GM21447 (cell line): Measurements from ENCODE around the gene SMIM20.

Experiments used
- ATAC-seq: cut with Tn5 transposase; IDR thresholded peaks from one replicate; pipeline ENCODE4 v1.9.1; 2021; ENCODE audit not compliant: unreplicated experiment

Gene SMIM20

DNA sequence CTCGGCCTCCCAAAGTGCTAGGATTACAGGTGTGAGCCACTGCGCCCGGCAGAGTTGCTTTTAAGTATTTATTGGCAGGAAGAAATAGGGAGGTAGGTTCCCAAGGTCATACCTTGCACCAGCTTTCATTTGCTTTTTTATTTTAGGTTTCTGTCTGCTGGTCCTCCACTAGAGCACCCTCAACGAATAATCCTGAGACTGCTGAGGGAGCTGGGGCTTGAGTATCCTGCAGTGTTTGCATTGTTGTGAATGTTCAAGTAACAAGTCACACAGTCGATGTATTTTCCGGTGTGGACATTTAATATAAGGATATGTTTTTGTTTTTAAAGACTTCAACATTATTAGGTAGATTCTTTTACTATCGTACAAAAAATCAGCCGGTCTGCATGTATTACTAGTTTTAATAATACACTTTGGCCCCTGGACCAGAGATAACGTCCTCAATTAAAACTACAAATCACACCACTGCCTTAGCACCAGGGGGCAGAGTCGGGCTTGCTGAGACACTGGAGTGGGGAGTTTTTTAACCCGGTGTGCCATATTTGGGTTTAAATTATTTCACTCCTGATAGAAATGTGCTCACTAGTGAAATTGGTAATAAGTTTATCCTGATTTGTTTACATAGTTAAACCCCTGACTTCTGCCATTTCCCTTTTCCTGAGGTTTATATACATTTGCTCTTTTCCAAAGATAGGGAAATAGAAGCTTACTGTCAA lies 11.6 kb downstream of the SMIM20 start:
- peak; percentile 80 for ATAC-seq

DNA sequence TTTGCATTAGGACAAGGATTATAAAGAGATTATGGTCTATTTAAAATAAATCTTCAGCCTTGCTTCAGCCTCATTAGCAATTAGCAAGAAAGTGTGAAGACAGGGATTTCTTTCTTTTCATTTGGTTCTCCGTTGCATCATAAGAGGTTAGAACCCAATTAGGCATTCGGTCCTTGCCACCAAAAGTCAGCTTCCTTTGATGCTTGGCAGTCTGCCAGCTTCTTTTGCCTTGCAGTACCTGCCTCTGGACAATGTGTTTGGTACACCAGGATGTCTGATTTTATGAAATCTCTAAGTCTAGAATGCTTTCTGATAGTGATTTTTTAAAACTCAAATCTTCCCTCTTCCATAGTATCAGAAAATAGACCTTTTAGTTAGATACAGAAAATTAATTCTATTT lies 12.4 kb downstream of the SMIM20 start:
- ATAC-seq = no peak

DNA sequence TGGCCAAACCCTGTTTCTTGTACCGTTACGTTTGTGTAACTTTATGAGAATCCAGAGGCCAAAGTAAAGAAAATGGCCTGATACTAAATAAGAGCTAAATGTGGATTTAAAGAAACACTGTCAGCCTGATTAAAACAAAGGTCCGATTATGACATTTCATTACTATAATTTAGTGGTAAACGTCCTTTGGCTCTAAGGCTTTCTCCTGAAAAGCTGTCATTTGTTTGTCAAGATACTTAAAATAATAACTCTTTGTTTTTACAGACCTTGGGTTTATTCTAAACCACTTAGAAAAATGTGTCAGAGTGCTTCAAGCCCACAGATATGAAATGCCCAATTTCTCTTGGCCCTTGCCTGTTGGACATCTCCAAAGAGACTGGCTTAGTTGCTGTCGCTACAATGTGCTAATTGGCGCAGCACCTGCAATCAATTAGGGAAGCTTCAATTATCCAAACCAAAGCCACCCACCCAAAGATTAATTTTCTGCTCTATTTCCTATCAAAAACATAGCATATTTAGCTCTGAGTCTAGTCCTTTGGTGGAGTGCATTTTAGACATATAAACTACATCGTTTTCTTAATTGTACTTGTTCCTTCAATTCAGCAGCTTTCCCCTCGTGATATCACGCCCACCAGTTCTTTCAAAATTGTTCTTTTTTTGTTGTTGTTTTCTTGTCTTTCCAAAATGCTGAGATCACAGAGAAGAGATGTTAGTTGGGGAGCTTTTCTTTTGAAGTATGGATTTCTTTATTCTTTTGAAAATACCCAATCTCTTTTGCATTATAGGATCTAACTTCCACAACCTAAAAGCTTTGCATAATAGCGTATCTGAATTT lies 13.6 kb downstream of the SMIM20 start:
- no peak for ATAC-seq

DNA sequence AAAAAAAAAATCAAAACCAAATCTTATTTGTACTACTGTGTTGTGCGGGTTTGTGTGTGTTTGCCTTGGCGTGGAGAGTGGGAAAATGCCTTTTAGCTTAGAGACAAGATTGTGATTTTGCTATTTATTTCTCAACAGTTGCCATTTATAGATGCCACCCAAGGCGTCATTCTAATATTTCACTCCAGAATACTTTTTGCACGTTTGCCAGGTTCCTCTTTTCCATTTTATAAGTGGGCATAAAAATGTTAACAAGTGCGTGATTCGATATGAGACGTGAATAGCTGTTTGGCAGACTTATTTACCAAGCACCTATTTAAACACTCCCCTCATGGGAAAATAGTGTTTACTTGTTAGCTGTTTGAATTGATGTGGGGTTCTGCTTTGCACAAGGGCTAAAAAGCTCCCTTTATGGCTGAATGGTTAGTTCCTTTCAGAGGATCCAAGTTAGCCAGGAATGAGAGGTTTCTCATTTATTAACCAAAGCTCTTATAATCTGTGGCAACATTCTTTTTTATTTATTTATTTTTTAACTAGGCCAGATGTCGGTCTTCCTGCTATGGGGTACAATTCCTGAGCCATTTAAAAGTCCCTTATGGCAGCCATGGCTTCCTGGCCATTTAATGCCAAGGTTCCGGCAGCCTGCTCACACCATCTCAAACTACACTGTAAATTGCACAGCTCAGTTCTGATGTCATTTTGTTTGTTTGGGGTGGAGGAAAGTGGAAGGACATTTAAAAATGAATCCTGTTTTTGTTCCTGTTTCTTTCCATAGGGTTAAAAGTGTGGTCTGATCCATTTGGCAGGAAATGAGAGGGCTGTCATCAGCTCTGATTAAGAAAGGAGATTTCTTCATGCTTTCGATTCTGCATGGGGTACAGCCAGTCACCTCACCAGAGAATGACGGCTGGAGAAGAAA lies 14.6 kb downstream of the SMIM20 start:
- no peak for ATAC-seq

DNA sequence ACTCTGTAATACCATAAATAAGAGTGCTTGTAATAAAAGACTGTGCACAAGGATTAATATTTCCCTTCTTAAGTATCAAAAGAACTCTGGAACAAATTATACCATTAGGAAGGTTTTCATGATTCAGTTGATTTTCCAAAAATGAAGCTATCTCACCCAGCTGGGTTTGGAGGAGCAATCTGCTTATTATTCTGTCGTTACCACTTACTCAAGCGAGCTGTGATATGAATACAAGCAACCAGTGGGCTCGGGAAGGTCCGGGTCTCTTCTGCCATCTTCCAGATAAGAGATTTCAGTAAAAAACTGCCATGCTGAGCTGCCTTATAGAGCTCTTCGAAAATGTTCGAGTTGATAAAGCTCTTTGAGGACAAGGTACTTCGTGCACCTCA lies 15.3 kb downstream of the SMIM20 start:
- ATAC-seq = no peak

DNA sequence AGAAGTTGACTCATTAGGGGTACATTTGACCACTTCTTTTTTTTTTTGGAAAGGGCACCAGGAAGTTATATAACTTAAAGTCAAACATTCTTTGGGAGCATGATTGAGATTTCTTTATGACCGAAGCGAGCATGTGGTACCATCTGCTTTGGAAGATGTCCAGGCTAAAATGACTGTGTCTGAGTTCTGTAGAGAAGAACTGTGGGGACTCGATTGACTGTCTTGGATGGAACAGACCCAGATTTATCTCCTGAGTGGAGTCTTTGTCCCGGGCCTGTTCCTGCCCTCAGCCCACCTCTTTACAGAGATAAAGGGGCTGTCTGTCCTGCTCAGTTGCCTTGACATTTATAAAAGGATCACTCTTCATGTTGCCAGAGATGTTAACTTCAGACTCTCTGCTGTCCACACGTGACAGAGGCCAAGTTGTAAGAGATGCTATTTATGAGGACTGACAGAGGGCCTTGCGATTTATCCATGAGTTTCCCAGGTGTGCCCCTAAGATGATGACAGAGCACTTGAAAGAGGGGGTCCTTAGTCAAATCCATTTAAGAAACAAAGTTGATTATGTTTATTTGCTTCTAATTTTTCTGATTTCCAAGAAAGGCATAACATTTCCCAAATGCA lies 16.8 kb downstream of the SMIM20 start:
- ATAC-seq = no peak

DNA sequence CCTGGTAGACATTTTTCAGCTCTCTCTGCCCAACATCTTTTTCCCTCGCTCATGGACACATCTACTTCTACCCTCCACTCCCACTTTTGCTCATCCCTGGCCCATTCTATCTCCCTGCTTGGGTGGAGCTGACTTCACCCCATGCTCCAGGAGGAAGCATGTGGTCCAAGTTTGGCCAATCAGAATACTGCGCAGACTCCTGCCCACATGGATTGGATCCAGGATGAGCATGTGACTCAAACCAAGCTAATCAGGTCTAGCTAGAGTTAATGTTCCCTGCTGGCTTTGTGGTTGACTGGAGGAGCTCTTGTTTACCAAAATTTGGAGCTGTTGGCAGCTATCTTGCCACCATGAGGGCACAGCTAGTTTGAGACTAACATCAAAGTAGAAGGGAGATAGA lies 22.7 kb downstream of the SMIM20 start:
- no peak for ATAC-seq

DNA sequence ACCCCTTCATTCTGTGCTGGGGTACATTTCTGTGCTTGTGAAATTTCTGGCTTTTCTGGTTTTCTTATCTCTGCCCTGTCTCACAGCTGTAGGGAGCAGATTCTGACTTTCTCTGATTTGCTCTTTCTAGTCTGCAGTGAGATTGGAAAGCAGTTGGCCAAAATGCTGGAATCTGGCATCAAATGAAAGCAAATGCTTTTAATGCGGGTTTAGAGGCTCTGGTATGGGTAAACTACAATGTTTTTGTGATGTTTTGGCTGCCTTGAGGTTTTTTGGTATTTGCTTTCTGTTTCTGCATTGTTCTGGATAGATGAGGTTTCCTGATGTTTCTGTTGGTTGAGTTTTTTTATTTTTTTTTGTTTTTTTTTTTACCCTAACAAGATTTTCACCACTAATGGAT lies 23.8 kb downstream of the SMIM20 start:
- no peak for ATAC-seq

DNA sequence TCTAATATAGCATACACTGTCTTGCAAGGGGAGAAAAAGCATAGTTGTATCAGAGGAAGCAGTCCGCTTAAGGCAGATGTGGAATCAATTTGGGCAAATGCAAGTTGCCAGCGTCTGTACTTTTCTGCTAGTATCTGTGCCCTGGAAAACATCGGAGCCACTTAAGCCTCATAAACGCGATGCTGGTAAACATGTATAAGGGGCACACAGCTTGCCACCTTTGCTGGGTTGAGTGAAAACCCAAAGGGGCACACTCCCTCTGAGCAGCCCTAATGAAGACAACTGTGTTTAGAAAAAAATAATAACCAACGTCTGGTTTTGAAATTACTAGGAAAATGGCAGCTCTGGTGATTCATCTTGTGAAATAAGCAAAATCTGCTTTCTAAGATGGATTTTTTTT lies 24.3 kb downstream of the SMIM20 start:
- peak; percentile 28 for ATAC-seq

DNA sequence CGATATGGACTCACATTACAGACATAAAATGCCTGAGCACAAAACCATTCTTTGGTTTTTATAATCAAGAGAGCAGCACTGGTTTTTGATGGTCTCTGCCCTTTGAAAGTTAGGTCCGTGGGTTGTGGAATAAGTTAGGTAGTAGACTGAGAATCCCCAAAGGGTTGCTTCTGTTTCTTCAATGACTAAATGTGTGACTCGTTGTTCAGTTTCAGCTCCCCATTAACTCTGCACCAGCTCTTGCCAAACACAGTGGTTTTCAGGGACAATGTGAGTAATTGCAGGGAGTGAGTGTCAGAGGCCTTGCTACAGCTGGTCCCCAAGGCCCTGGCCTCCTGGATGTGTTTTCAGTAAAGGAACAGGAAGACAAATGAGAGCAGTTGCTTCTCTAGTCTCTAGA lies 24.8 kb downstream of the SMIM20 start:
- peak; percentile 88 for ATAC-seq

DNA sequence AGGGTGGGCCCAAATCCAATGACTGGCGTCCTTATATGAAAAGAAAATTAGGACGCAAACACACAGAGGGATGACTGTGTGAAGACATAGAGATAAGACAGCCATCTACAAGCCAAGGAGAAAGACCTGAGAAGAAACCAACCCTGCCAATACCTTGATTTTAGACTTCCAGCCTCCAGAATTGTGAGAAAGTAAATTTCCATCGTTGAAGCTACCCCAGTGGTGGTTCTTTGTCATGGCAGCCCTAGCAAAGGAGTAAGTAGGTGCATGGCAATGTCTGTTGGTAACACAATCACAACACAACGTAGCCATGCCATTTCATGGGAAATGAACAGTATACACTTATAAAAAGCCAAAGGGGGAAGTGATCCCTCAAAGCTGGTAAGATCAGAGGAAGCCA lies 25.3 kb downstream of the SMIM20 start:
- ATAC-seq = no peak

DNA sequence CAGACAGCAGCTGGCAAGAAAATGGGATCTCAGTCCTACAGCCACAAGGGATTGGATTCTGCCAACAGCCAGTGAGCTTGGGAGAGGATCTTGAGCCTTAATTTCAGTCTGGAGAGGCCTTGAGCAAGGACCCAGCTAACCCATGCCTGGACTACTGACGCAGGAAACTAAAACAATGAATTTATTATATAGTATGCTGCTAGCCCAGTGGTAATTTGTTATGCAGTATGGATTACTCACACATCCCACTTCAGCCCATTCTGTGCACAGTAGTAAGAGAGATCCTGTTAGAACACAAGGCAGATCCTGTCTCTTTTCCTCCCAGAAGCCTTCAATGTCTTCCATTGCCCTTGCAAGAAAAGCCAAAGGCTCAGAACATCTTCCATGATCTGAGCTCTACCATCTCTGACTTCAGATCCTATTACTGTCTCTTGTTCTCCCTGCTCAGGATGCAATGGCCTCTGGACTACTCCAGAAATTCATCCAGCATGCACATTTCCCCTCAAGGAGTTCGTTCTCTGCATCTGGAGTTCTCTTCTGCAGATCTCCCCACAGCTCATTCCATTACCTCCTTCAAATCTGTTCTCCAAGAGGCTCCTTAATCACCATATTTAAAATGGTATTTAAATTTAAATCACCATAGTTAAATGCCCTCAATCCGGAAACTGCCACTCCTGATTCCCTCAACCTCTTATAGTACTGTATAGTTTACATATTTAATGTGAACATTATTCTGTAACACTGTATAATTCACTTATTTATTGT lies 27.6 kb downstream of the SMIM20 start:
- ATAC-seq = no peak

DNA sequence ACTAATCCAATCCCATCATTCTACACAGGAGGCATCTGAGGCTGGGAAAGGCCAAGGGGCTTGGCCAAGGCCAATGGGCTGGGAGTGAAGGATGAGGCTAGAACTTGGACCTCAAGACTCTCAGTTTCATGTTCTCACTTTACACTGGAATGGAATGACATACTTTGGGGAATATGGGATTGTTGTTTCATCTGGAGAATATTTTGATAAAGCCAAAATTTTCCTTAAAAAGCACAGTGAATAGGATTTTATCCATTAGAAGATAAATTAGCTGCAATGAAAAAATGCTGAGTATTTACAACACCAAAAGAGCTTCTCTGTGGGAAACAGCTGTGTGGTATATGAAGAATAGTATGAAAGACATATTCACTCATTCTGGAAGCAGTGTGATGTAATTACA lies 29.3 kb downstream of the SMIM20 start:
- no peak for ATAC-seq

DNA sequence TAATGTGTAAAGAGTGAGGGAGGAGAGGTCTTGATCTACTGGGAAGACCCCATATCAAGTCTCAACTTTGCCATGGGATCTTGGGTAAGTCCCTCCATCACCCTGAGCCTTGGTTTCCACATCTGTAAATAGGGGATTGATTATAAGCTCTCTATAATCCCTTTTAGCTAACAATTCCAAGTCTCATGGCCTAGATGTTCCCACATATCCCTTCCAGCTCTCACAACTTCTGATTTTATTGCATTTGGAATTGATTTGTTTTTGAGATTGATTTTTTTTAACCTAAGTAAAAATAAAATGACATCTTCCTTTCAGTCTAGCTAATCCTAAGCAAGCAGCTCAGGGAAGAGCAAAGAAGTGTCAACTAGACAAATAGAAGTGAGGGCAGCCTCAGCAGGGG lies 29.8 kb downstream of the SMIM20 start:
- no peak for ATAC-seq

DNA sequence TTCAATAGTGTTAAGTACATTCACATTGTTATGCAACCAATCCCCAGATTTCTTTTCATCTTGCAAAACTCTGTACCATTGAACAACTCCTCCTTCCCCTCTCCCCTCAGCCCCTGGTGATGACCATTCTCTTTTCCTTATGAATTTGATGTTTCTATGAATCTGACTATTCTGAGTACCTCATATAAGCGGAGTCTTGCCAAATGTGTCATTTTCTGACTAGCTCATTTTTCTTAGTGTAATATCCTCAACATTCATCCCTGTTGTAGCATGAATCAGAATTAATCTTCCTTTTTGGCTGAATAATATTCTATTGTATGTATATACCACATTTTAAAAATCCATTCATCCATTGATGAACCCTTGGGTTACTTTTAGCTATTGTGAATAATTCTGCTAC lies 34.0 kb downstream of the SMIM20 start:
- ATAC-seq = no peak

DNA sequence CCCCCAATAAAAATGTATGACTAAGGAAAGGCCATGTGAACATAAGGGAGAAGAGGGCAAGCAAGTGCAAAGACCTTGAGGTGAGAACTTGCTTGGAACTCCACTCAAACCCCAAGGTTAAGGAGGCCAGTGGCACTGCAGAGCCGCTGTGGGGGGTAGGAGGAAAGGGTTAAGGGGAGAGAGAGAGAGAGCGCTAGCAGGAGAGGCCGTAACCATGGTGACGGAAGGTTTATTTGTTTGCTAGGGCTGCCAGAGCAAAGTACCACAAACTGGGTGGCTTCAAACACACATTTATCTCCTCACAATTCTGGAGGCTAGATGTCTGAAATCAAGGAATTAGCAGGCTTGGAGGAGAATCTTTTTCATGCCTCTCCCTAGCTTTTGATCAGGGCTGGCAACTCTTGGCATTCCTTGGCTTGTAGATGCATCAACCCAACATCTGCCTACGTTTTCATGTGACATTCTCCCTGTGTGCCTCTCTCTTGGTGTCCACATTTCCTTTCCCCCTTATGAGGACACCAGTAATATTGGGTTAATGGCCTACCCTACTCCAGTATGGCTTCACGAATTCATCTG lies 35.2 kb downstream of the SMIM20 start:
- ATAC-seq = no peak

DNA sequence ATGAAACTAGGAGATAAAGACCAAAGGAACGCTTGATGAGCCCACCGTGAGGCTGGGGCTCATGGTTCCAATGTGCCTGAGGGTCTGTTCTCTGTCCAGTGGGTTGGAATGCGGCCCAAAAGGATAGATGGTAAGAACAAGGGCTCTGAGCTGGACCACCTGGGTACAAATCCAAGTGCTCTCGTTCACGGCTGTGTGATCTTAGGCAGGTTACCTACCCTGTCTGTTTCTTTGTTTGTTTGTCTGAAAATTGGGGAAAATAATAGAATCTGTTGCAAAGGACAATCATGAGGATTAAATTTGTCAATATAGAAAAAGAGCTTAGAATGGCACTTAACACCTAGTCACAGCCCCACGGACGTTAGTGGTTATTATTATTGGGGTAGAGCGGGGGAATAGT lies 36.0 kb downstream of the SMIM20 start:
- ATAC-seq = no peak

DNA sequence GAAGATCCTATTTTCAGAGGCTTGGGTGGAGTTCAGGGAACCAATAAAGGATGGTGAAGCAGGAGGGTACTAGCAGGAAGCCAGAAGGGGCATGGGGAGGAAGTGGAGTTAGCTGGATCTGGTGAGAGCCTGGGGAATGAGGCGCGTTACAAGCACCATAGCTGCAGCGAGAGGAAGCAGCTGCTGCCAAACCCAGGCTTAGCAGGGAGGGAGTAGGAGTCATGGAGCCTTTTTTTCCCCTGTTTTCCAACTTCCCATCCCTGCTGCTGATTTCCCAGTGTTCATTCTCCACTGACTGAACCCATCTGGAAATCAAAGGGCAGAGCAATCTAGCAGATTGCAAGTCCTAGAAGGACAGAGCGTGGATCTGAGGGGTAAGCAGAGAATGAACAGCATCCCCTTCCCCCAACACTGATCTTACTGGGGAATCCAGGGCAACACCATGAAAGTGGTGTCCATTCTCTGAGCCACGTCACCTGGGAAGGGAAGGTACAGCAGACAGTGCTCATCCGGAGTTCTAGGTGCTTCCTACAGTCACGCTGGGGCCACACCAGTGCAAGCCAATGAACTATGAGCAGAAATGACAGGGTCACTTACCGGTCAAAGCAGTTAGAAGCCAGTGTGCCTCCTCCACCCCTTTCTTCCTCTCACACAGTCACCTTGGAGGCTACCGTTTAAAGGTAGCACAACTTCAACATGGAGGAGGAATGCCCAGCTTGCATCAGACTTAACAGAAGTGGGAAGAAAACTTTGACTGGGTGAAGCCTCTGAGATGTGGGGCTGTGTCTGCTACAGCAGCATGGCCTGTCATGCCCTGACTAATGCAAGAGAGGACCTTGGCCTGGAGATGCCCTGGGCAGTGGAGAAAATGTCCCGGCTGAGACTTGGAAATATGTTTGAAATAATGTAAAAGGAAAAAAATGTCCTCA lies 36.7 kb downstream of the SMIM20 start:
- ATAC-seq = no peak

DNA sequence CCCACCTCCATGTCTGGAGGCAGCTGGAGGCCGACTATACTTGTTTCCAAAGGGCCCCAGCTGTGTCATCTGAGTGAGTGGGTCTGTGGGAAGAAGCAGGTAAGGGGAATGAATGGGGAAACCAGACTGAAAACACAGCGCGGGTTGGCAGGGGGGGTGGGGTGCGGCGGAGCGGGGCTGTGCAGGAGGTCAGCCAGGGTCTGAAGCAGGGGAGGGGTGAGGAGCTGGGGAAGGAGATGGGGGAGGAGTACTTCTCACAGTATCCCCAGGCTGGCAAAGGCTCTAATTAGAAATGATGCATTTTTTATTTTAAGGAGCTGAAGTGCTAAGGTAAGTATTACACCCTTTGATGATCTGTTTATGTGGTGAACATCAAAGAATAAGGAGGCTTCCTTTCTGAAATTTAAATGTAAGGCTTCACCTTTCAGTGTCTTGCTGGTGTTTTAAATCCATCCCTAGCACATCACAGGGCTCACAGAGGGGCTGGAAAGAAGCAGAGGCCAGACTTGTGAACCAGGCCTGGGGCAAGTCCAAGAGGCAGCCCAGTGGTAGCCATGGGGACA lies 37.5 kb downstream of the SMIM20 start:
- ATAC-seq = no peak
